ENCODE data around the gene AFDN.

AFDN gene

DNA sequence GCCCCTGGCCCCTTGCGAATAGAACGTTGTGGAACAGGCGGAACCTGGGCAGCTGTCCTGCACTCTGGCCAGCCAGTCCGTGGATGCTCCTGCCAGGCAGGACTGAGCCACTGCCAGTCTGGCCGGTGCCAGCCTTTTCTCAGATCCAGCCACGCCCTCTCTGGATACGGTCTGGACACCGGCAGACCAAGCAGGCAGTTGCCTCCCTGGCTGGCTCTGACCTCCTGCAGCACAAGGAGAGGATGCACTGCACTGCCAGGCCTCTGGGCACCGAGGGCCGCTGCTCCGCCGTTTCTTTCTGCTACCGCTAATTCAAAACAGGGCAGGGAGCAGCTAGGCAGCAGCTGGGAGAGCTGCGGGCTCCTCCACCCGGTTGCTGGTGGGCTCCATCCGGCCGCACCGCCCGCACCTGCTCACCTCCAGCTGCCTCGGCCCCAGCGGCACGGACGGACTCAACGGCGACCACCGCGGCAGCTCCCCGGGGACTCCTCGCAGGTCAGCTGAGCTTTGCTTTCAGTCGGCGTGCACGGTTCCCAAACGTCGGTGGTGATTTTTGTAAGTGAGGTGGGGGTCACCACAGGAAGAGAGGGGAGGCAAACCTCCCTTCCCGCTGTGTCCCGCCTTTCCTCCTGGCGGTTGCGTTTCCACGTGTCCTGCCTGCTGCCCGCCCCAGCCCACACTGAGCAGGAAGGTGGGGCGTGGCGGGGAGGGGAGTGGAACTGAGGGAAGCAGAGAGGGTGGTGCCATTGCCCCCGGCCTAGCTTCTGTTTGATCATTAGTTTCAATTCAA is 30.3 kb upstream of the AFDN start:
- DNase-seq, result no peak

DNA sequence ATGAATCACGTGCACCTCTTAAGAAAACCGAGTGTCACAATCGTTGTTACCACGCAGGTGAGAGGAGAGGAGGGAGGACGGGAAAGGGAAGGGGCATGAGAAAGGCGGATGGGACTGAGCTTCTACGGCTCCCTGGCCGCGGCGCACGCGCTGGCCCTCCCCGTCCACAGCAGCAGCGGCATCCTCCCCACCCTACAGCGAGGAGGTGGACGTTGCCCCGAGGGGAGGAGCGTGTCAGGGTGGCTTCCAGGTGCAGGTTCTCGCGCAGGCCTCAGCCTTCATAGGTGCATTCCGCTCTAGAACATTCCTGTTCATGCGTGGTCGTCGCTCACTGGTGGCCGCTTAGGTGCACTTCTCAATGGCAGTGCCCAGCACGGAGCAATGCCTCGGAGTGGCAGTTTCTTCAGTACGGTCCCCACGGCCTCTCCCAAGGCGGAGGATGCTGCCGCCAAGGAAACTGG is 29.7 kb upstream of the AFDN start:
- DNase-seq, result no peak

DNA sequence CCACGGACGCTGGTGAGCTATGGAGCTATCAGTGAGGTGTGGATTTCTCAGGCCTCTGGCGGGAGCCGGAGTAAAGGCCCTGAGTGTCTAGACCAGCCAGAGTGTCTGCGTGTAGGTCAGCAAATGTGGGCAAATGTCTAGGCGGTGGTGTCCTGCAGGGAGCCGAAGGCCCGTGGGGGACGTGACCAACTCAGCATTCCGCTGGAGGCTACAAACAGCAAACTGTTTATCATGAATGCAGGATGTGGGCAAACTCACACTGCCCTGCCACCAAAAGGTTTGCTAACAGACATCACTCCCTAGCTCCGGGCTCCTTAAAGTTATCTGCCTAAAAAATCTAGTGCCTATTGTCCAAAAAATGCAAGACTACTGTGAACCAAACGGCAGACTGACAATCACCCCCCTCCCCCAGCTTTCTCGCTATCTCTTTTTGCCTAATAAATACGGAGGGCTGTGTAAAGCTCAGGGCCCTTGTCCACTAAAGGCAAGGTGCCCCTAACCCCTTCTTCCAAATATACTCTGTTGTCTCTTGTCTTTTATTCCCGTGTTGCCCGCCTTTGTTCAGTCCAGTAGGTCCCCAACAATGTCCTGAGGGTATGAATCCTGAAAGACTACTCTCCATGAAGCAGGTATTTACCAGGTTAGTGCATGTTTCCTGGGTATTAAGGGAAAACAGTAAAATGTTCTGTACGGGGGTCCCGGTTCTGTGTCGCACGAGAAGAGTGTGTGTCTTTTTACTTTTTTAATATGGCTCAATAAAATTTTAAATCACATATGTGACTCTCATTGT is 29.0 kb upstream of the AFDN start:
- DNase-seq, result no peak

DNA sequence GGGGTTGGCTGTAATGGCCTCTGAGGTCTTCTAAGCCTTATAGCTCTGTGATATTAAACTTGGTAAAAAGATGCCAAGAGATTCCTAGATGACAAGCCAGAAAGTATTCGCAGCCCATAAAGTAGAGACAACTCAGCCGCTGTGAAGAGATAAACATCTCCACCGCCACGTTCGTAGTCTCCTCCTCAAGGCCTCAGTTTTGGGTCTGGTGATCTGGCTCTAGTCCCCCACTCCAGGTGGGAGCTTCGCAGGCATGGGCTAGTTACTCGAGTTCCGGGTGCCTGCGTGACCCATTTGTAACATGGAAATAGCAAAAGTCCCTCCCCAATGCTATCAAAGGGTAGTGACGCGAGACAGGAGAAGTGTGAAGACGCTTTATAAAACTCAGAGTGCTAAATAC is 28.3 kb upstream of the AFDN start:
- DNase-seq, result no peak

DNA sequence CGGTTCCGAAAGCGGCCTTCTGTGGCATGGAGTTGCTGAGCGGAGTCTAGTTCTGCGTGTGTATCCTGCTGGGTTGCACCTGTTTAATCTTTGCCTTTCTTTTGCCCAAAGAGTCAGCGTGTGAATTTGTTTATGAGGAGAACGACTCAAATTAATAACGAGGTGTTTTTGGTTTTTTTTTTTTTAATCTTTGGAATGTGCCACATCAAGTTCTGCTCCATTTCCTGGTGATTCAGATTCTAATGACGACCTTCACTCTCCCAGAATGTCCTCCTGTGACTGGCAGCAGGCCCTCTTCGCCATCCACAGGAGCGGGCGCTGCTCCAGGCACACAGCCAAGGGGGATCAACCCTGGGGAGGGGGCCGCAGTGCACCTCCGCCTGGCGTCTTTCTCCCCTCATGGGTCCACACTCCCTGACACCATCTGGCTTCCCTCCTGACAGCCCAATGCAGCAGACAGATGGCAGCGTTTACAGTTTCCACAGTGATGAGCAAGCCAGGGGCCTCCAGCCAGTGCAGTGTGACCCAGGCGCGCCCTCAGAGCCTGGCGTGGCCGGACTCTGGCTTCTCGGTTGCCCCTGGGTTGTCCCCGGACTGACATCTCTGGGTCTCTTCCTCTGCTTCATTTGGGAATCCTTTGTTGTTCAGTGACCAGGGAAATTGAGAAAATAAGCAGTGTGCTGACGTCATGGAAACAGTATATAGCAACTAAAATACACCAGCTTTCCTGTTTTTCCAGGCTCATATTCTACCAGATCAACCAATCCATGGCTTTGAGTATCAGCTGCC is 27.5 kb upstream of the AFDN start:
- DNase-seq, result no peak

DNA sequence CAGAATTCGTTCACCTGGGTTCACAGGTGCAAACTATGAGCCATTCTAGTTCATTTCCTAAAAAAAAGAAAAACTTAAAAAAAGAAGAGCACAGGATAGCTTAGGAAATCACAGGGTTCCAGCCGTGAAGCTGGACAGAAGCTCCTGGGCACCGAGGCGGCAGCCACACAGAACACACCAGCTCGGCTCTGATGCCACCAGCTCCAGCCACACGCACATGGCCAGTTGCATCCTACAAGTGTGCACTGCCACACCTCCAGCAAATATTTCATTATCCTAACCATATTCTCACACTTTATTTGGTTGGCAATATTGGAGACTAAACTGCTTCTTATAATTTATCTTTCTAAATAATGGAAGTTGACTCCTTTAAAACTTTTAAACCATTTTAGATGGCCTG is 26.2 kb upstream of the AFDN start:
- DNase-seq, result no peak

DNA sequence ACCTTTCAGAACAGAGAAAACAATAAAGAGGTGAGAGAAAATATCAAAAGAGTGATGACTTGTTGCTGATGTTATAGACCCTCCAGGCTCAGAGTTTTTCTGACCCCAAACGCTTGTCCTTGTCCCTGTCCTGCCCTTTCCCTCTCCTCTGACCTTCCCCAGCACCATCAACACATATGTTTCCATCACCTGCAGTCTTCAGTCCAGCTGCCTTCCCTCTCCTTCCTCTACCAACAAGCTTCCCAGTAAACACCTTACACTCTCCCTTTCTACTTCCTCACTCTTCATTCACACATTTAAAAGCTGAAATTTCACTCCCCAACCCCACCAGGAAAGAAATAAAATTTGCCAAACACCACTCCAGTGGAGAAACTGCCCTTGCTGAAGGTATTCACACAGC is 25.4 kb upstream of the AFDN start:
- no peak for DNase-seq

DNA sequence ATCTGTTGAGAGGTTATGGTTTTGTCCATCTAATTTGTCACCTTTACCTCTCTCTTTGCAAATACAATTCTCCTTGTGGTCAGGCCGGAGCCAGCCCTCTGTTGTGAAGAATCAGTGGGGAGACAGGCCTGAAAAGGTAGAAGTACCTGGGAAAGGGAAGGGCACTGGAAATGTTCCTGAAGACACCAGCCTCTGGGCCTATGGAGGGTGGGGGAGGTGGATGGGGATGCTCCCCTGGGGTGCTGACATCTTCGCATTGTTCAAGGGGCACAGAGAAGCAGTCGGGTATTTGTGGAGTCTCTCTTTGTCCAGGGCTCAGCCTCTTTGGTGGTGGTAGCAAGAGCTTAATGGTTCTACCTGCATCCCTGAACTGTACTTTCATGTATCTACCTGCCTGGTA is 24.4 kb upstream of the AFDN start:
- DNase-seq, result no peak

DNA sequence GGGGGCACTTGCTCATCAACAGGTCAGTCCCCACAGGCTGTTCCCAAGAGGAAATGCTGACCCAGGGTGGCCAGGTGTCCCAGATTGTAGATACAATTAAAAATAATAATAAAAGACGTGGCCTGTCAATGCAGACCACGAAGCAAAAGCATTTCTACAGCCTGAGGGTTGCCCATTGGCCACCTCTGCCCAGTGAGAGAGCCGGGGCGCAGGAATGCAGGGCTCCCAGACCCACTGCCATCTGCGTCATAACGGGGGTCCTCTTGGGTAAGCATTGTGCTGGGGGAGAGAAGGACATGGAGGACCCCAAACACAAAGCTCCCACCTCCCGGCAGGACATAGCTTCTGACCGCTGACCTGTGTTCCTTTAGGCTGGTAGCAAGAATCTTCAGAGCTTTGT is 22.9 kb upstream of the AFDN start:
- no peak for DNase-seq

DNA sequence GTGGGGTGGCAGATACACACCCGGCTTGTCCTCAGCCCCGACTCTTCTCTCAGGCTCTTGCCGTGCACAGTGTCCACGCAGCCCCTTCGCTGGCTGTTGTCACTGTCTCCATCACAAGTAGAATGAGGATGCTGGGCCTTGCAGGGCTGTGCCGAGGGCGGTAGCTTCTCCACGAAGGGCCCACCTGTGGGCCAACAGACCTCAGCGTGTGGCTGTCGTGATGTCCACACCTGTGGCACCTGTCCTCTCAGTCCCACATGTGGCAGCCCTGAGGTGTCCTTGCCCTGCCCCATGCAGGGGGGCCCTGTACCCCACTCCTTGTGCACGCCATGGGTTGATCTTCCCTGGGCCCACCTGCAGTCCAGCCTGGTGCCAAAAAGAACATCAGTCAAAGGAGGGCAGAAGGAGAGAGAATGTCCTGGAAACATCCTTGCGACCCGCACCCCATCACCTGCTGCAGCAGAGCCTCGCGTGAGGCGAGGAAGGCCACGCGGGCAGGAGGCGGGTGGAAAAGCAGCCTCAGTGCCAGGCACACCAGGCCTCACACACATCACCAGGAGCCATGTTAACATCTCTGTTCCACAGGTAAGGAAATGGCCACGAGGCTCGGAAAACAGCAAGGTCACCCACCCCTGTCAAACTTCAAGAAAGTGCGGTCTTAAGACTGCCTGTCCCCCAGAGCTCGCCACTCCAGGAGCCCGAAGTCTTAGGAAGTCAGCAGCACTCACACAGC is 22.3 kb upstream of the AFDN start:
- no peak for DNase-seq

DNA sequence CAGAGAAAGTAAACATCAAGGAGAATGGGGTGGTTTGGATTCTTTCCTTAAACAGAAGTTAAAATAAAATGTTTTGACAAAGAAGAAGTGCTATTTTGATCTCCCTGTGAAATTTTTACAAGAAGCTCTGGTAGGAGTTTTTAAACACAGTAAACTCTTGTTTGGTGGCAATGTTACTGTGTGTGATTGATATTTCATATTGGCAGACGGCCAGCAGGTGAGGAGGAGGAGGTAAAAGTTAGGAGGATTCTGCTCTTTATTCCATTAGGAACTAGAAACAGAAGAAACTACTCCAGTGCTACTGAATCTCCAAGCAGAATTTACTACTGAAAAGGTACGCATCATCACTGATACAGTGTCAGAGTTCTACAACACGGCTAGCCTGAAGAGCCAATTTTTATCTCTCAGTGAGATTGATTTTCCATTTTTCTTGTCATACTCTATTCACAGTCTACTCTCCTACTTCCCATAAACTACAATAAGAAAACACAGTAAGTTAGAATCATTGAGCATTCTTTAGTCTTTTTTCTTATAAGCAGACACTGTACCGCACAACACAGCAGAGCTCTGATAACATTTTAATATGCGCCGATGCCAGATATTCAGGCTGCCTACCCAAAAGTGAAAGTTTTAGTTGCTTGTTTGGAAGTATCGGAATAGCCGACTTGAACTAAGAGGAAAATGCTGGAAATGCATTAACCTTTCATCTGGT is 21.2 kb upstream of the AFDN start:
- no peak for DNase-seq

DNA sequence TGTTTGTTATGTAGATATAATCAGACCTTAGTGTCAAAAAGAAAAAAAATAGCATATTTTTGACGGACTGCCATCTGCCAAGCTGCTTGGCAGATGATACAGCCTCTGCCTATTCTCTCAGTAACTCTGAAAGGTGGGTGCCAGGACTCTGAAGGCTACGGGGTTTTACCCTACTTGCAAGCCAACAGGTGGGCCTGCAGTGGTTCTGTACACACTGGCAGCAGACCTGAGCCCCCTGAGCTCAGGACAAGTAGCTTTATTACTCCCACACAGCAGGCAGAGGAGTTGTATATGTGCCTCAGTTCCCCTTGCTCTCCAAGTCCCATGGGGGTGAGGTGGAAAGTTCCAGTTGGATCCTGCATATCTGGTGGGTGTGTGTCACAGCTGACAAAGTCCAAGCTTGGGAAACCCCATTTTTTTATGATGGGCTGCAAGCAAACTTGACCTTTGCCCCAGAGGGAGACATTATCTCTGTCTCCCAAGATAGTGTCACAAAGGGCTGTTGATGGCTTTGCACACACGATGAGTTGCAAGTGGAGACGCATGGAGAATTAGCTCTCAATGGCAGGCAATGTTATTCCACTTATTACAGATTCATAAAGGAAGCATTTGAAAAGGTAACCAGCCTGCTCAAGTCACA is 20.5 kb upstream of the AFDN start:
- no peak for DNase-seq

DNA sequence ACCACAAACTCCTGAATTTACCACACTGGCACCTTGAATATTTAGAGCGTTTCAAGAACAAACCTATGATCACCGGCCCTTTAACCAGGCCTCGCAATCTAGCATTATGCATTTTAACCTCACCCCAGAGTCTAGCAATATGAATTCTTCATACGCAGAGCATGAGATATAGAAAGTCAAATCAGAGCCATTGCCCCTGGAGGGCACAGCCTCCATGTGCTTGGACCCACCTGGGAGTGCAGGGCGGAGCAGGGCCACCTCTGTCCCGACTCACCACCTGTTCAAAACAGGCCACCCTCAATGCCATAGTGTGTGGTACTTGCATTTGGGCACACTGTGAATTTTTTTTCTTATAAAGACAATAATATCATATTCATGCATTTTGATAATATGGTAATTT is 19.5 kb upstream of the AFDN start:
- DNase-seq, result no peak

DNA sequence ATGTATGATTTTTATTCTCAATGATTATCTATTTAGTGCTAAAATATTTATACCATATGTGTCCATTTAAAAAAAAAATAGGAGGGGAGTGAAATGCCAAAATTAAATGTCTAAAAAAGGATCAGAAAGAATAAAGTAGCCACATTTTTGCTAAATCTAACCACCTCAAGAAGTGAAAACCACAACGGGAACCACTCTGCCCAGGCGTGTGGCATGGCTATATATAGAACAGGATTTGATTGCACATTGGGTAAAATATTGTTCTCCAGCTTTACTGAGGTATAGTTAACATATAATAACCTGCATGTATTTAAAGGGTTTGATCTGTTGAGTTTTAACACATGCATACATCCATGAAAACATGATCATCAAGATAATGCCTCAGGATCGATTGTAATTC is 19.0 kb upstream of the AFDN start:
- no peak for DNase-seq

DNA sequence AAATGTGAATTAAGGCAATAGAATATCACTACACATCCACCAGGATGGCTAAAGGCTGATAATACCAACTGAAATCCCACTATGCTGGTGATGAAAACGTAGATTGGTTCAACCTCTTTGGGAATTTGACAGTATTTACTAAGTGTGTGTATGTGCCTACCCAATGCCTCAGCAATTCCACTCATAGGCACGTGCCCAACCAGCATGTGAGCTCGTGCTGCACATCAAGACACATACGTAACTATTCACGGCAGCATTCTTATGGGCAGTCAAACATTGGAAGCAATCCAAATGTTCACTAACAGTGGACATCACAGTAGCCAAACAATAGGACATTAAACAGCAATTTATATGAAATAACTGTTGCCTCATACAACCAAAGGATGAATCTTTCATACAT is 15.7 kb upstream of the AFDN start:
- DNase-seq, result no peak

DNA sequence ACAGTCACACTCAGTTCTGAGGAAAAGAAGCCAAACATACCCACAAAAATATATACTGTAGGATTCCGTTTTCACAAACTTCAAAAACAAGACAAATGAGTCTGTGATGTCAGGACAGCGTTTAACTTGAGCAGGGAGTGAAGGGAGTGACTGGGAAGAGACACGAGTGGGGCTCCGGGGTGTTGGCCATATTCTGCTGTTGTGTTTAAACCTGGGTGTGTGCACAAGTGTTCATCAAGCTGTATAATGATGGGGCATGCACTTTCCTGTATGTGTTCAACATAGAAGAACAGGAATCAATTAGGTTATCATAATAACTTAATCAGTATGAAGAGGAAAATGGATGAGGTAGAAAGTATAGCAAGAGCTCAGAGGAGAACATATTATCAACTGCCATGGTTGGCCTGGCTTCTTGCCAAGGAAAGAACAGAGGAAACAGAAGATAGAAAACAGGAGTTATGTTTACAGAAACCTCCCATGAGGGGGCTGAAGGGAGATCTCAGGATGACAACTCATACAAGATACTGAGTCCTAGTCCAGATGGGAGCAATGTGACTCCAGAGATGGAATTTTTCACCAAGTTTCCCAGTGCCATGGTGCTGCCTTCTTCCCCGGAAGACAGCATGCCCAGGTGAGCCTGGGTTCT is 15.1 kb upstream of the AFDN start:
- no peak for DNase-seq

DNA sequence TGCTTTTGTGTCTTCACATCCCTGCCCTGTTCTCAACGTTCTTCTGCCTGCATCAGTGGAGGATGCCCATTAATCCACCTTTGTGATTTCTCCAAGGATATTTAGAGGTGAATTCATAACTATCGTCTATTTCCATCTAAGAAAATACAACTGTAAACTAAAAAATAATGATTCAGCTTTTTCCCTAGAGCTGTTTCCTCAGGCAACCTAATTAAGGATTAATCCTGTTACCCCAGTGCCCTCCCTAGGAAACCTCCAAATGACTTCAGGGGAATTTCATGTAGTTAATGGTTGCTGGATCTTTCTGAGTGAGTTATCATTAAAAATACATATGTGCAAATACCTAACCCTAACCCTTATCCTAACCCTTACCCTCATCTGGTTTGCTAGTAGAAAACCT is 14.6 kb upstream of the AFDN start:
- DNase-seq, result no peak

DNA sequence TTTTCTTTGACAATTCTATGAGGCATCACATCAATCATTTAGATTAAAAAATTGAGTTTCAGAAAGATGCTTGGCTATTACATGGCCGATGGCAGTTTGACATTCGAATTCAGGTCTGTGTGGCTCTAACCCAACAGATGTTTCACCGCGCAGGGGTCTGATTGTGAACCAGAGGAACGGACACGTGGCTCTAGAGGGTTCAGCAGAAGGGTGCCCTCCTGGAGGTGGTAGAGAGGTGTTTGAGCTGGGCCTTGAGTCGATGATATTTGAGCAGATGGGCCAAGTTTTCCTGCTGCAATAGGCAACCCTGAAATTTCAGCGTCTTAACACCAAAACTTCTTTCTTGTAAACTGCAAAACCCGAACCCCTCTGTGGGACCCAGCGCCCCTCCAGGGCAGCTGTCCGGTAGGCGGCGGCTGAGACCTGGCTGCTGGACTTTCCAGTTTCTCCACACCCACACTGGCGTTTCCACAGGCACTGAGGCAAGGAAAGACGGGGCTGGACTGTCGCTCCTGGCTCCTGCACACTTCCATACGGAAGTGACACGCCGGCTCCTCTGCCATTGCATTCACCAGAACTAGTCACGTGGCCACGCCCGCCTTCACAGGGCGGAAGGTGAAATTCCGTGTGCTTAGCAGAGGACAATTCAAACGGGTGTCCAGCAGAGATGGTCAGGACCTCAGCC is 11.3 kb upstream of the AFDN start:
- no peak for DNase-seq

DNA sequence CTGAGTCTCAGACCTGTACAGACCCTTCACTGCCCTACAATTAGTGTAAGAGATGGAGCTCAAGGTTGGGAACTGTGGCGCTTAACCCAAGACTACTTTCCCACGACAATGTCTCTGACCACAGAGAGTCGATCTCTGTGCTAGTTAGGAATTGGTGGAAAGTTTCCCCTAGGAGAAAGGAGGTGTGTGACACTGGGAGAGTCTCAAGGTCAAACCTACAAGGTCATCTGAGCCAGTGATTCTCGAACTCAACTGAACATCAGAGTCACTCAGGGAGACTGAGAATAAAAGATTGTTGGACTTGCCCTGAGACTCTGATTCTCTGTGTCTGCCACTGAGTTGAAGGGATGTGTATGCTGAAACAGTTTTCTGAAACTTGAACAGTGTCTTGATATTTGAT is 9.7 kb upstream of the AFDN start:
- DNase-seq, result no peak

DNA sequence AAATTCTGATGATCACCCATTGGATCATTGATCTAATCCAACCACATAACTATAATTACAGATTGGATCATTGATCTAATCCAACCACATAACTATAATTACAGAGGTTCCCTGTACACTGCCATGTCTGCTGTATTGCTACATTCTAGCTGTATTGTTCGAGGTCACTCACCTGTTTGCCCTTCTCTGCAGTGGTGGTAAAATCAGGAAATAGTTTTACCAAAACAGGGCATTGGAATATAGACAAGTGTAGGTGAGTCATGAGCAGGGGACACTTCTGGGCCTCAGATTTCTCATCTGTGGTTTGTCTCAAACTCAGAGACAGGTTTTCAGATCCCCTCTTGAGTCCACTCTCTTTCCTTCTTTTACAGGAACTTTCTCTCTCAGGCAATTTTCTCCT is 9.0 kb upstream of the AFDN start:
- no peak for DNase-seq

DNA sequence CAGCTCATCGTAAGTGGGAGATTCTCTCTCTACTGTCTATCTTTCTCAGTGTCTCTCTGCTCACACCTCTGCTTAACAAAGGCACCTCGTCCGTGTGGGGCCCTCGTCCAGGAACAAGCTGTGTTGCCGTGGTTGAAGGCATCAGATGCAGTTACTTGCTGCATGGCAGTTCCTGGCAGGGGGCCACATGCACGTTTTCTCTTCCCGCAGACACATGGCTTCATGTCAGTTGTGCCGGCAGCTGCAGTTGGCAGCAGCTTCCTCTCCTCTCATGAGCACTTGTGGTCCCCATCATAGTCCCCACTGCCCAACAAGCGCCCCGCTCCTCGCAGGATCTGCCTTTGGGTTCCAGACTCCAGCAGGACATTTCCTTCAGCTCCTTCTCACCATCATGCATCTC is 7.1 kb upstream of the AFDN start:
- DNase-seq, result no peak
